ENCODE data around the gene DDX39A.

Gene DDX39A

GRCh38 chr19:14390548-14390947, 28.6 kb downstream of the DDX39A start:
- no peaks in the 10 kb centered on the region for H3K27me3 ChIP-seq (replicated peaks; ENCODE audit: control insufficient read depth, insufficient read depth, low read length)

GRCh38 chr19:14385492-14385891, 33.6 kb downstream of the DDX39A start:
- DNase-seq (ENCODE audit: extremely low read depth, insufficient read length): peak; percentile 58
- Histone ChIP-seq H3K36me3 (ENCODE audit: control insufficient read depth, insufficient read depth, low read length) (no peaks in the 10 kb centered on the region; the same call in none of the 2 replicates), H3K4me3 (replicated peaks; ENCODE audit: low read depth, low read length) (peak overlapping the region; percentile 46), H3K27me3 (replicated peaks; ENCODE audit: control insufficient read depth, insufficient read depth, low read length) (no peaks in the 10 kb centered on the region)
- TF ChIP-seq CTCF (IDR thresholded peaks at IDR 0.05; ENCODE audit: insufficient read depth, low read length, poor library complexity, severe bottlenecking): no peak

More at GRCh38 chr19:14390548-14390947, 28.6 kb downstream of the DDX39A start:
- peaks cover 21% of the 10 kb centered on the region for H3K36me3 ChIP-seq (ENCODE audit: control insufficient read depth, insufficient read depth, low read length)
- TF ChIP-seq CTCF (IDR thresholded peaks at IDR 0.05; ENCODE audit: insufficient read depth, low read length, poor library complexity, severe bottlenecking): no peak
- no peak overlapping the region for H3K4me3 ChIP-seq (replicated peaks; ENCODE audit: low read depth, low read length)
- DNase-seq (ENCODE audit: extremely low read depth, insufficient read length): no peak

GRCh38 chr19:14383661-14384555, 35.2 kb downstream of the DDX39A start:
- peak overlapping the region; percentile 85 for H3K4me3 ChIP-seq (replicated peaks; ENCODE audit: low read depth, low read length)
- DNase-seq (ENCODE audit: extremely low read depth, insufficient read length): peak; percentile 78
- TF ChIP-seq CTCF (IDR thresholded peaks at IDR 0.05; ENCODE audit: insufficient read depth, low read length, poor library complexity, severe bottlenecking): no peak
- no peaks in the 10 kb centered on the region; the same call in 1 of the 2 replicates for H3K36me3 ChIP-seq (ENCODE audit: control insufficient read depth, insufficient read depth, low read length)
- H3K27me3 ChIP-seq (replicated peaks; ENCODE audit: control insufficient read depth, insufficient read depth, low read length): no peaks in the 10 kb centered on the region

- DNase-seq (ENCODE audit: extremely low read depth, insufficient read length): peak; percentile 64
- TF ChIP-seq CTCF (IDR thresholded peaks at IDR 0.05; ENCODE audit: insufficient read depth, low read length, poor library complexity, severe bottlenecking): peak; percentile 9
- no peaks in the 10 kb centered on the region for H3K36me3 ChIP-seq (ENCODE audit: control insufficient read depth, insufficient read depth, low read length)
- no peaks in the 10 kb centered on the region for H3K27me3 ChIP-seq (replicated peaks; ENCODE audit: control insufficient read depth, insufficient read depth, low read length)
- H3K4me3 ChIP-seq (replicated peaks; ENCODE audit: low read depth, low read length): peak overlapping the region; percentile 85
Measured at GRCh38 chr19:14381689-14382474, 37.3 kb downstream of the DDX39A start.

GRCh38 chr19:14379294-14380065, 39.7 kb downstream of the DDX39A start:
- DNase-seq (ENCODE audit: extremely low read depth, insufficient read length): no peak
- TF ChIP-seq CTCF (IDR thresholded peaks at IDR 0.05; ENCODE audit: insufficient read depth, low read length, poor library complexity, severe bottlenecking): no peak
- Histone ChIP-seq H3K27me3 (replicated peaks; ENCODE audit: control insufficient read depth, insufficient read depth, low read length) (no peaks in the 10 kb centered on the region), H3K4me3 (replicated peaks; ENCODE audit: low read depth, low read length) (no peak overlapping the region), H3K36me3 (ENCODE audit: control insufficient read depth, insufficient read depth, low read length) (no peaks in the 10 kb centered on the region)

Measured in GM06990 (cell line).